22Rv1 (cell line): ENCODE results near the gene GAGE12J.
"Not testable (repeated sequence)": the region's sequence is repeated elsewhere in the genome, so short reads cannot be mapped to it uniquely, and the experiment has no call there.

Source experiments
- H3K27ac ChIP-seq: fragments of 450-650 bp; 2 replicates; pipeline ENCODE4 v1.5.1; 2017
- CTCF ChIP-seq: fragments of 450-650 bp; IDR thresholded peaks from 2 replicates; pipeline ENCODE4 v1.5.1; 2017; ENCODE audit warnings: mild to moderate bottlenecking
- ZFX ChIP-seq: fragments of 450-650 bp; IDR thresholded peaks from 2 replicates; pipeline ENCODE4 v1.6.1; 2017; ENCODE audit warnings: antibody characterized with exemption, borderline replicate concordance

The GAGE12J gene

GRCh38 chrX:49312176-49312575 is 9.7 kb upstream of the GAGE12J start:
- TF ChIP-seq CTCF, result no peak
- TF ChIP-seq ZFX, result no peak
- H3K27ac ChIP-seq, result no peak overlapping the region

GRCh38 chrX:49316085-49316484 is 5.8 kb upstream of the GAGE12J start:
- TF ChIP-seq ZFX (no peak), CTCF (no peak)
- H3K27ac ChIP-seq, result no peak overlapping the region

- not testable (repeated sequence) for H3K27ac ChIP-seq
These were observed 429 bp downstream of the GAGE12J start for GRCh38 chrX:49322266-49322665.

- H3K27ac ChIP-seq, result not testable (repeated sequence)
These were observed 1.9 kb downstream of the GAGE12J start for GRCh38 chrX:49323735-49324134.

- not testable (repeated sequence) for H3K27ac ChIP-seq
These were observed 8.6 kb downstream of the GAGE12J start for GRCh38 chrX:49330421-49330820.

- H3K27ac ChIP-seq, result not testable (repeated sequence)
These were observed 9.4 kb downstream of the GAGE12J start, which contains the start of gene GAGE13 for GRCh38 chrX:49331282-49331681. Gene GAGE13, plus strand, starts transcription at chrX:49331582. Its CDS starts 1,156 bp downstream, at chrX:49332738.

- not testable (repeated sequence) for H3K27ac ChIP-seq
These were observed 10.0 kb downstream of the GAGE12J start for GRCh38 chrX:49331841-49332240.

- not testable (repeated sequence) for H3K27ac ChIP-seq
These were observed 19.6 kb downstream of the GAGE12J start for GRCh38 chrX:49341449-49341848.

GRCh38 chrX:49344496-49345175 is 22.8 kb downstream of the GAGE12J start:
- not testable (repeated sequence) for H3K27ac ChIP-seq

GRCh38 chrX:49345402-49345801 is 23.6 kb downstream of the GAGE12J start:
- not testable (repeated sequence) for H3K27ac ChIP-seq

- H3K27ac ChIP-seq, result not testable (repeated sequence)
These were observed 24.3 kb downstream of the GAGE12J start for GRCh38 chrX:49346150-49346549.
